Limb (tissue), 2 donors: ENCODE data around the gene TNRC6B.
"Not testable (repeated sequence)": the region's sequence is repeated elsewhere in the genome, so short reads cannot be mapped to it uniquely, and the experiment has no call there.

ENCODE experiments used
- DNase-seq, 2 donors: peaks; one replicate each; pipeline ENCODE4 v3.0.0-alpha.2; 2016; ENCODE audit errors: extremely low spot score in 2 of 2

The TNRC6B gene

DNA sequence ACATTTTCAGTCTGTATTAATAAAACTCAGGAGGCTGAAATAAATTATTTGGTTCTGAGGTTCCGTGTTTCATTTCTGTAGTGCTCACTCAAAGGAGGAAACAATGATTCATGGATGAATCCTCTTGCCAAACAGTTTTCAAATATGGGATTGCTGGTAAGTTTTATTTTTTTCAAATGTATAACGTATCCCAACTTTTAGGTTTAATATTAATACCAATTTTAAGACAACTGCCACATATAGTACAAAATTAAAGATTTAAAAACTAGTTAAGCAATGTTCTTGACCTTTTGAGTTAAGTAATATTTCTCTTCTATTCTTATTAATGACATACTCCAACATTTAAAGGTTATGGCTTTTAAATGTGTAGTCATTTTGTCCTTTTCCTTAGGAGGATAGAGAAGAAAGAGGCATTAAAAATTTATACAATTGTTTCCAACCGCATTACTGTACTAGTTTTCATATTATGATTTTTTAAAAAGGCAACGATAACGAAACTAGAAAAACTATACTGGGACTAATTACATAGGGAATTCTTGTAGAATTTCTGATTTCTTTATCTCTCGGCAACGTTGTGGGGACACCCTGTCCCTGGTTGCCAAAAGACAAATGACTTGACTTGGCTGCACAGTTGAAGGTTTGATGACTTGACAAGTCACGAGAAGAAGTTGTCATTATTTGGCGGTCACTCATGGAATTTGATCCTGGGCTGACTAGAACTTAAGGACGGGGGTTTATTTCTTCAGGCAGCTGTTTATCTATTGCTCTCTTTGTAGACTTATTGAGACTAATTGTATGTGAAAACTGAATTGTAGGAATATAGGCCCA lies 99.5 kb downstream of the TNRC6B start:
- DNase-seq = peak in 1 of 2 donors; percentile 17

DNA sequence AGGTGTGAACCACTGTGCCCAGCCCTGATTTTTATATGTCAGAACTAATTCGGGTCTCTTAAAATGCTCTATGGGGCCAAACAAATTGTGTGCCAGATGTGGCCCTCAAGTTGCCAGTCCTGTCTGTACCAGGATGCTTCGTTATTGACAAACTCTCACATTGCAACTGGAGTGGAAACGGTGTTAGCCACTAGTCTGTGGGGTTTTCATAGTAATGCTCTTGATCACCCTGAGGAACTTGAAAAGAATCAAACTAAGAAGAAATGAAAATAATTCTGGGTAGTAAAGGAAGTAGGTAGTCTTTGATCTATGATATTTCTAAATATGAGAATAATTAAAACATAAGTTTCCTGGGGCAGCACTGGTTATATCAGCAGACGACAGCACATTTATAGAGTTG lies 101.3 kb downstream of the TNRC6B start:
- no peak for DNase-seq

DNA sequence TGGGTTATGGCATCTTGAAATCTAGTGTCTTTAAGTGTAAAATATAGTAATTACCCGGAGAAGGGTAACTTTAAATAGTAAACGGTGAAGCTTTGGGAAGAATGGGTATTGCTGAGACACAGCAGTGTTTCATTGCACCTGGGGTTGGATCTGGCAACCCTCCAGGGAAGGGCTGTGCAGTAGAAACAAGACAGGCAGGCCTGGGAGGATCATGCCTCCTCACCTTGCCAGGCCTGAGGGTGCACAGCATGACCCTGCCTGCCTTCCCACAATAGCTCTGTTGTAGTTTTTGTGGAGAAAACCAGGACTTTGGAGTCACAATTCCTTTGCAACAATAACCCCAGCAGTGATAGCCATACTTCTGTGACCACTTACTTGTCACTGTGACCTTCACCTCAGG lies 104.0 kb downstream of the TNRC6B start:
- DNase-seq = no peak

DNA sequence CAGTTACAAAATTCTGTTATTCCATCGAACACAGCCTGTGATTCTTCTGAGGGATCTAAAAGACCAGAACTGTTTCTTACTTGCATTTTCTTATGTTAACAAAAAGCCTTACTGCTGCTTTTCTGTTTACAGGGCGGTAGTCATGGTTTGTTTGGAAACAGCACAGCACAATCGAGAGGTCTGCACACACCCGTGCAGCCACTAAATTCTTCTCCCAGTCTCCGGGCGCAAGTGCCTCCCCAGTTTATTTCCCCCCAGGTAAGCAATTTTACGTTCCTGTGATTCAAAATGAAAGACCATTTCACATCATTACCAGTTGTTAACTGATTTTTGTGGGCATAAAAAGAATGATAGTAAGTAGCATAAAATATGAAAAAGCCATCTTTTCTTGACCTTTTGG lies 107.8 kb downstream of the TNRC6B start:
- DNase-seq = no peak

DNA sequence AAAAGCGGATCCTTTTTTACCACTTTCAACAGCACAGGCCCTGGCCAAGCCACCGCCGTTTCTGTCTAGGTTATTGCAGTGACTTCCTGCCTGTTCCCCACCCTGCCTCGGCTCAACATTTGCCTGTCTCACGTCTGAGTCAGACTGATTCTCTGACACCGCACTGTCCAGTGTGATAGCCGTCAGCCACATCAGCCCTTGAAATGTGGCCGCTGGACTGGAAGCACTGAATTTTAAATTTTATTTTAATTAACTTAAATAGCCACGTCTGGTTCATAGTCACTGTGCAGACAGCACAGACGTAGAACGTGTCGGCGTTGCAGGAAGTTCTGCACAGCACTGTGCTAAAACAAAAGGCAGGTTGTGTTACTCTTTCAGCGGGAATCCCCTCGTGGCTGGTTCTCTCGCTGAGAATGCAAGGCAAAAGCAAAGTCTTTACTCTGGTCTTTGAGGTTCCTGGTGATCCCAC lies 112.3 kb downstream of the TNRC6B start:
- DNase-seq = no peak

DNA sequence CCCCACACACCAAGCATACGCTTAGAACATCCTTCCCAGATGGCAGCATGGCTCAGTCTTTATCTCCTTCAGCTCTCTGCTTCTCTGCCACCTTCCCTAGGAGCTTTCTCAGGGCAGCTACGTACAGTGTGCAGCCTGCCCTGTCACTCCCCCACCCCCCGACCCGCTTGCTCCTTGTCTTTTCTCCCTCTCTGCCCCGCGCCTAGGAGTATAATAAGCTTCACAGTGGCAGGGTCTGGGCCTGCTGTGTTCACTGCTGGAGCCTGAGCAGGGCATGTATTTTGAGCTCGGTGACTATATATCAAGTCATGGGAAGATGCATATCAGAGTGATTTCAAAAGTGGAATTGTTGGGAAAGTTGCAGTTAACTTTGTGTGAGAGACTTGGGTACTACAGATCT lies 112.8 kb downstream of the TNRC6B start:
- no peak for DNase-seq

DNA sequence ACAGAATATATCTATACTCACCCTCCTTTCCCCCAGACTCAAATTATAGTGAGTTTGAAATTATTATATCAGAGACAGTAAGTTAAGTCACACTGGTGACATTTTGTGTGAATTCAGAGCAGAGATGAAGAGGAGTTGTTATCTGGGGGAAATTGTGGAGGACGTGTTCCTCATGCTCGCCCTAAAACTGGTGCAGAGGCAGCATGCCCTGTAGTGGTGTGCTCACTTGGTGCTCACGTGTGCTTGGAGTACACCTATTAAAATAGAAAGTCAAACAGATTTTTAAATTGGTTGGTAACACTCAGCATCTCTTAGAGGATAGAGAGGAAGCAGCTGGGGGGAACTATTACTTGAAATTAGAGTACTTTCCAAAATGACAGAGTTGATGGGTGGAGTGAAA lies 117.0 kb downstream of the TNRC6B start:
- no peak for DNase-seq

DNA sequence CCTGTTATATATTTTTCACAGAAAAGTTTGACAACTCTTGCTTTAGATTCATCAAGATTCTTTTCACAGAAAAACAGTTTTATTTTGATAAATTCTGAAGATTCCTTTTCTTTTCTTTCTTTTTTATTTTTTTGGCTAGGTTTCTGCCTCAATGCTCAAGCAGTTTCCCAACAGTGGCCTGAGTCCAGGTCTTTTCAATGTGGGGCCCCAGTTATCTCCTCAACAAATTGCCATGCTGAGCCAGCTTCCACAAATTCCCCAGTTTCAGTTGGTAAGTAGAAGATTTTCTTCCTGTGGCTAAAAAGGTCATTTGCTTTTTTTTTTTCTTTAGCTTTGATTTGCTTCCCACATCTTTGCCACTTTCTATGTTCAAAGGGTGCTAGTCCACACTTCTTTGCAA lies 122.6 kb downstream of the TNRC6B start:
- DNase-seq = no peak

DNA sequence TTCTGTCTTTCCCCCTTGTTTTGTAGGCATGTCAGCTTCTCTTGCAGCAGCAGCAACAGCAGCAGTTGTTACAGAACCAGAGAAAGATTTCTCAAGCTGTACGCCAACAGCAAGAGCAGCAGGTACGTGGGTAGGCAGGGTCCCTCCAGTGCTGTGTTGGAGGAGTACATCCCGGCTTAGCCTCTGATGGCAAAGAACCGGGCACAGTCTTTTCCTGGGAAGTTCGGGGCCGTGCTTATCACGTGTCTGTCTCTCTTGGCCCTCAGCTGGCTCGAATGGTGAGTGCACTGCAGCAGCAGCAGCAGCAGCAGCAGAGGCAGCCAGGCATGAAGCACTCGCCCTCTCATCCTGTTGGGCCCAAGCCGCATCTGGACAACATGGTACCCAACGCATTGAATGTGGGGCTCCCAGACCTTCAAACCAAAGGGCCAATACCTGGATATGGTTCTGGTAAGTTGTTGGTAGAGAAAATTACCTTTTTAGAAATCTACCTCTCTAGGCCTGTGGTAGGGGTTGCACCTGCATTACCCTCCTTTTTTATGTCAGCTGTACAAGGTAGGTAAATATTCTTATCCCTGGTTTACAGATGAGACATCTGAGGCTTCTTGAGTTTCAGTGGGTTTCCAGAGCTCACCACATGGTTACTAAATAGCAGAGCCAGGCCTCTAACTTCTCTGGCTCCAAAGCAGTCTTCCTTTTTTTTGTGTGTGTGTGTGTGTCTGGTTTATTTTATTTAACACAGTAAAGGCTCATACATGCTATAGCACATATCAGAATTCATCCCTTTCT lies 123.4 kb downstream of the TNRC6B start:
- no peak for DNase-seq

DNA sequence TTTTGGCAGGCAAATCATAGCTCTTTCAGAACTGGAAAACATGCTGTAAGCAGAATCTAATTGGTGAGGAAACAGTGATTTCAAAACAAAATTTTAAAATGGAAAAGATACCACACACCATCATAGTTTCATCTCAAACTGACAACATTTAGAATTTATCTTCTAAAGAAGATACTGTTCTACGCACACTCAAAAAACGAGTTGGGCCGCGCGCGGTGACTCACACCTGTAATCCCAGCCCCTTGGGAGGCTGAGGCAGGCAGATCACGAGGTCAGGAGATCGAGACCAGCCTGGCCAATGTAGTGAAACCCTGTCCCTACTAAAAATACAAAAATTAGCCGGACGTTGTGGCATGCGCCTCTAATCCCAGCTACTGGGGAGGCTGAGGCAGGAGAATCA lies 124.4 kb downstream of the TNRC6B start:
- DNase-seq = no peak

DNA sequence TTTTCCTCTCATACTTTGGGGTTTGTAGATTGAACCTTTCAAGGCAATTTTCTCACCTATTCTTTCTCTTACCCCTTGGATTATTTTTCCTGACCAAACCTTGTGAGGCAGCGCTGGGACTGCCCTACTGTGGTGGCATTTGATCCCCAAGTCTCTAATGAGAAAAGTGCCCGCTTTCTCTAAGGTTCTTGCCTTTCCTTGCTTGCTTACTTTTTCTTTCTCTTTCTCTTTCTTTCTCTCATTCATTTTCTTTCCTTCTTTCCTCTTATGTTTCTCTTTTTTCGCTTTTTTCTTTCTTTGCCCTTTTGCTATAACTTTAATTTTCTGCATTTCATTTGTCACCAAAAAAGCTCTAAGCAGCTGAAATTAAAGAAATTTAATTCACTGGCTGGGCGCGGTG lies 127.9 kb downstream of the TNRC6B start:
- no peak for DNase-seq

DNA sequence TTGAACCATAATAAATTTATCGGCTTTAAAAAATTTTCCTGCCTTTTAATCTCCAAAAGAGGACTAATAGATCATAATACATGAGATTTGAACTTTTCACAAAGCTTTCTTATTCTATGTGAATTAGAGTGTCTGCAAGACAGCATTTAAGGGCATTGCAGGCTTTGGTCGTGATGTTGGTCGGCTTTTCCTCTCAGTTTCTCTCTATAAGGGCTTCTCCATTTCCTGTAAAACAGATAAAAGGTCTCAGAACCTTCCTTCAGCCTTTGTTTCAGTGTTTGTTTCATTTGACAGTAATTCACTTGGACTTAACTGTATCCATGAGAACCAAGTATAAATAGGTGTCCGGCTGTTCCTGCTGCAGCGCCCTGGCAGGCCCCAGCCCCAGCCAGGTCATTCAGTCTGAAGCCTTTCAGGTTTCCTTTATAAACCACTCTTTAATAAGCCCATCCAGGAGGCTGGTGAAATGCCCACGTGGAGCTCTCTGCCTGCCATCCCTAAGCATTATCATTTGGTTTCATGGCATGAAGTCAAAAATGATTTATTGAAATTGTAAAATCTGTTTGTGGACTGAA lies 131.4 kb downstream of the TNRC6B start:
- DNase-seq = no peak

DNA sequence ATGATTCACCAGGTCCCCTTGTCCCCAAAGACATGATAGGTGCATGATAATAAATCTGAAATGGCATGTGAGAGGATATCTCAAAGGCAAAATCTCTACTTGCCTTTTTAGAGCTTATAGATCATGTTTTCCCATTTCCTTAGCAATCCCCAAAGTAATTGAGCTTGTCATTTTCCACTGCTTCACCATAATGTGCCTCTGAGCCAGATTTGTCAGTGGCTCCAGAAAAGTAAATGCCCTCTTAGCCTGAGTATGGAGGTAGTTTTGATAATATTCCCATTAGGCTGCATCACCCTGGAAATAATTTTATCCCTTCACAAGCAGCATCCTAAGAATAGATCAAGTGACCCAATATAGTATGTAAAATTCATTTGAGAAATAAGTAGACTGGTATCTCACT lies 131.9 kb downstream of the TNRC6B start:
- DNase-seq = no peak

DNA sequence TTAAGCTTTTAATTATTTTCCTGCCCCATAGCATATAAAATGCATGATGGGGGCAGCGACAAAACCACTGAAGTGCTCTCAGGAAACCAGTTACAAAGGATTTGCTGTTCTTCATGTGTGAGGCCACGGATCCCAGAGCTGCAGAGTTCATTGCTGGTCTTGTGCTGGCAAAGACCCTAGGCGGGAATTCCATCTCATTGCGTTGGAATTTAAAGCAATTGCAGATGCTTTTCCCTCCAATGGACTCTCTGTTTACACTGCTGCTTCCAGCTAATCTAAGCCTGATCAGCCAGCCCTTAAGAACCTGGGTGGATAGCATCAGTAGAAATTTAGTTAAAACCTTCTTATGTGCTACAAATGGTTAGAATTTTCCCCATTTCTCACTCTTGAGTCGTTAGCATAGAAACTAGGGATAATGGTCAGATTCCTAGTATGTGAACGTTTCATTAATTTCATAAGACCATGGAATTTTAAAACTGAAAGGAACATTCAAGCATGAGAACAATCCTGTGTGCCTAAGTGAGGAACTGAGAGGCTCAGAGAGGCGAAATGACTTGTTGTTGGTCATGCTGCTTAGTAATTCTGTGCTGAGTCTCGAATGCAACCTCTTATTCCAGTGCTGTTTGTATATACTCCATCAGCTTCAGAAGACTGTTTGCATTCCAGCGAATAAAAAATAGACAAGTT lies 132.5 kb downstream of the TNRC6B start:
- DNase-seq = peak; percentile 55 to 67

DNA sequence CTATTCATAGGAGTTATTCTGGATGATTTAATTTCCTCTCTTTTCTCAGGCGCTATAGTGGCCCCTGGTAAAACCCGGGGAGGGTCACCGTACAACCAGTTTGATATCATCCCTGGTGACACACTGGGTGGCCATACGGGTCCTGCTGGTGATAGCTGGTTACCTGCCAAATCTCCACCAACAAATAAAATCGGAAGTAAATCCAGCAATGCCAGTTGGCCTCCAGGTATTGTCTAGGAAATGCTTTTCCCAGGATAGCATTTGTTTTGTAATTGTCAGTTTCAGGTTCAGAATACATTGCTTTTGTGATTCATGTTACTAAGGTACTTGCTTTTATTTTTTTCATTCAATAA lies 133.0 kb downstream of the TNRC6B start:
- no peak for DNase-seq

DNA sequence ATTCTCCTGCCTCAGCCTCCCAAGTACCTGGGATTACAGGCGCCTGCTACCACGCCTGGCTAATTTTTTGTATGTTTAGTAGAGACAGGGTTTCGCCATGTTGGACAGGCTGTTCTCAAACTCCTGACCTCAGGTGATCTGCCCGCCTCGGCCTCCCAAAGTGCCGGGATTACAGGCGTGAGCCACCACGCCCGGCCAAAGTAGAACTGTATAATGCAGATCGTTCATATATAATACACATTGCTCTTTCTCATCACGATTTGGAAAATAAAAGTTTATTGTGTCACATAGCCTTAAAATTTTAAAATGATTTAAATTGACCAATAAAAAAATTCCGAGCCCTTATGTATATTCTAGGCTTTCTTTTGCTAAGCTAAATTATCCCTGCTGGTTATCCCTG lies 133.9 kb downstream of the TNRC6B start:
- DNase-seq = not testable (repeated sequence)

DNA sequence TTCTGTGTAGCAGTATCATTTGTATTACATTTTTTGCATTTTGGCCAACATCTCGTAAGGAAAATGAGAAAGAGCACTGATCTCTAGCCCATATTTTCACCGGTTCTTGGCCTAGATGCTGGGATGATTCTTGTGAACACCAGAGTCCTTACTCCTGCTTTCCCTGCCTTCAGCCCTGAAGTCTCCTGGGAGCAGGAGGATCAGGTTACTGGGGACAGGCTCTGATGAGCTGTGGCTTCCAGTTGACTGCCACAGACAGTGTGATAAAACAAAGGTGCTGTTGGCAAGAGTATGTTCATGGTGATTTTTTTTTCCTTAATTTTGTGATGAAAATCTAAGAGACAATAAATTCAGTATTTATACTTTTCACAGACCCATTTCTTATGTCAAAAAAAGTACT lies 134.3 kb downstream of the TNRC6B start:
- no peak for DNase-seq

DNA sequence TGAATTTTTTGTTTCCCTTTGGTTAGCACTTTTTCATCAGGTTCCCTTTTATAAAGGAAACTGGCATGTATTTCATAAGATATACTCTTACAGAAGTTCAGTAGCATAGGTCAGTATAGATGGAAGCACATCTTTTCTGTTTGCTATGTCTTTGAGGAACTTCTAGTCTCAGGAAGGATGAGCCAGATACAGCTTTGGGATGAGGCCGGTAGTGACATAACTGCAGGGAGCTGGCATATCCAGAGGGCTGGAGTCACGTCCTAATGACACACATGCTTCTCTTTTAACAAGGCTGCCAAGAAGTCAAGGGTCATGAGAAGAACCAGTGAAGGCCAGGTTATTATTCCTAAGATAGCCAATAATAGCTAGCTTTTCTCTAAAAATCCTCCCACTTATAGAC lies 135.3 kb downstream of the TNRC6B start:
- no peak for DNase-seq

DNA sequence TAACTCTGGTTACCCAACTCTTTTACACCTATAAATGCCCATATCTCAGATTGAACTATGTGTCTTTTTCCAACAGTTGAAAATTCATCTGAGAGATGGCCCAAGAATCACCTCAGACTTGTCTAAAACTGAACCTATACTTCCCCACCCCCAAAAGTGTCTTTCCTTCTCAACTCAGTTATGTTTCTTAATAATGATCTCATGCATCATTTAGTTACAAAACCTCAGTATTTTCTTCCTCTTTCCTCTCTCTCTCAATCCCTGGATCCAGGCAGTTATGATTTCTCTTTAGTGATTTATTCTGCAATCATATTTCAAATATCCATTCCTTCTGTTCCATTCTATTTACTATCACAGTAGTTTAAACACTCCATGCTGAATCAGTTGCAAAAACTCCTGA lies 136.3 kb downstream of the TNRC6B start:
- DNase-seq = no peak

DNA sequence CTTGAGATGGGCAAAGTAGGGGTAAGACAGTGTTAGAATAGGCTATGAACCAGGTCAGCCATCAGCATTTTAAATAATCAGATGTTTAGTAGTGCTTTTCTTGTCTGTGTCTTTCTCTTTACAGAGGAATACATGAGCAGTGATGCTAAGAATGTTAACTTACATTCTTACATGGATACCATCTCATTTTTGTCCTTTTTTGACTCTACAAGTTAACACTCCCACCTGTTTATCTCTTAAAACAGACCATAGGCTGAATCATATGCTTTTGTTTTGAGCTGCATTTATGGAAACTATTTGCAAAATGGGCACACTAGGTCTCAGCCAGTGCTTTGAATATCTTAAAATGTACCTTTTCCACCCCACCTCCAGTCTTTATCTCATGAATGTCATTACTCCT lies 143.0 kb downstream of the TNRC6B start:
- no peak for DNase-seq

DNA sequence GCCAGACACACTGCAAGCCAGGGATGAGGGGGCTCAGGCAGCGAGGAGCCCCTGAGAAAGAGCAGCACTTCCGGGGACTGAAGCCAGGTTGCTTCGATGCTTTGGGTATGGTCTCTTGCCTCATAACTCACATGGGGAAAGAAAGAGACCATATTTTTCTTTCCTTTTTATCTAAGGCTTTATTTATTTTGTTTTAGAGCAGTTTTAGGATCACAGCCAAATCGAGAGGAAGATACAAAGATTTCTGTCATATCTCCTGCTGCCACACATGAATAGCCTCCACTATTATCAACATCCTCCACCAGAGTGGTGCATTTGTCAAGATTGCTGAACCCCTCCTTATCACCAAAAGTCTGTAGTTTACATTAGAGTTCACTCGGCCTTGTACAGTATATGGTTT lies 144.3 kb downstream of the TNRC6B start:
- no peak for DNase-seq
